Left lung (tissue), 10 donors: ENCODE data around the gene GPR42. TPM values are rescaled to one million over a fixed set of nuclear protein-coding genes. Genes with fewer than 3 reads are reported as not detected.

Source experiments
- ATAC-seq: fragments of 200-7000 bp; cut with Tn5 transposase; one replicate; pipeline ENCODE4 v1.9.1; 2020; ENCODE audit warnings: moderate library complexity
- DNase-seq, 4 donors: peaks; one replicate each; pipeline ENCODE4 v3.0.0-alpha.2; 2013 to 2020
- H3K27ac ChIP-seq, 2 donors: fragments of 200-600 bp; sonication (generic) in 1 of 2; one replicate each; pipeline versions ENCODE4 v1.5.0 to v1.8.0; 2020 to 2021
- H3K27me3 ChIP-seq, 2 donors: fragments of 200-600 bp; sonication (generic) in 1 of 2; one replicate each; pipeline versions ENCODE4 v1.5.0 to v1.8.0; 2020 to 2021
- H3K36me3 ChIP-seq, 2 donors: fragments of 200-600 bp; sonication (generic) in 1 of 2; one replicate each; pipeline versions ENCODE4 v1.5.0 to v1.8.0; 2020 to 2021
- H3K4me1 ChIP-seq, 2 donors: fragments of 200-600 bp; one replicate each; pipeline ENCODE4 v1.8.0; 2021
- H3K4me3 ChIP-seq, 2 donors: fragments of 200-600 bp; sonication (generic) in 1 of 2; one replicate each; pipeline versions ENCODE4 v1.5.0 to v1.8.0; 2020 to 2021; ENCODE audit warnings: mild to moderate bottlenecking in 1 of 2
- H3K9me3 ChIP-seq, 2 donors: fragments of 200-600 bp; sonication (generic) in 1 of 2; one replicate each; pipeline versions ENCODE4 v1.5.0 to v1.8.0; 2020 to 2021
- CTCF ChIP-seq, 2 donors: fragments of 200-600 bp; sonication (generic) in 1 of 2; IDR thresholded peaks; one replicate each; pipeline versions ENCODE4 v1.5.0 to v1.8.0; 2021; ENCODE audit warnings: antibody characterized with exemption in 2 of 2
- intact Hi-C, 2 donors: fragments of 100-400 bp; cut with DNase I; formaldehyde crosslinking; loops; one replicate each; pipeline versions ENCODE4 v1.11.2 to v1.14.2; 2022
- polyA plus RNA-seq, 6 donors: library from polyadenylated mRNA; unstranded; fragments of 120-200 nt; gene quantifications; one replicate each; pipeline ENCODE4 v1.2.1, GENCODE V29; 2013; ENCODE audit not compliant: insufficient read length in 6 of 6
- total RNA-seq, 2 donors: library from RNA; stranded (reverse); fragmentation: NEBNext Ultra II Directional; extraction: Animal tissue kit (Norgen Biotek cat#: 25700); gene quantifications; one replicate each; pipeline ENCODE4 v1.2.1, GENCODE V29; 2021
- donor health status: DM: no; HTN: yes; CAD: no.
- donor health status: DM: no; HTN: no; CAD: no.

GPR42 gene
- total and polyA plus RNA-seq, 8 donors: 0.11 to 0.24 (median 0.14) TPM; not detected in 5

- no peak for ATAC-seq
These were observed 39.6 kb downstream of the GPR42 start for GRCh38 chr19:35410487-35410886.

GRCh38 chr19:35414442-35414841, 43.6 kb downstream of the GPR42 start:
- intact Hi-C loops: no loop called here
- no peak for ATAC-seq
- no peaks in the 10 kb centered on the region for H3K9me3 ChIP-seq
- no peak overlapping the region for H3K4me3 ChIP-seq
- H3K27ac ChIP-seq: no peak overlapping the region
- TF ChIP-seq CTCF (IDR thresholded peaks at IDR 0.05): no peak
- H3K27me3 ChIP-seq: peaks cover 0 to 46% of the 10 kb centered on the region in 2 donors
- DNase-seq: no peak
- H3K36me3 ChIP-seq: no peaks in the 10 kb centered on the region
- no peaks in the 10 kb centered on the region for H3K4me1 ChIP-seq

More at GRCh38 chr19:35410487-35410886, 39.6 kb downstream of the GPR42 start:
- H3K27me3 ChIP-seq: peaks cover 0 to 39% of the 10 kb centered on the region in 2 donors
- H3K27ac ChIP-seq: no peak overlapping the region
- no peak for TF ChIP-seq CTCF (IDR thresholded peaks at IDR 0.05)
- H3K4me3 ChIP-seq: no peak overlapping the region
- no peak for DNase-seq
- H3K9me3 ChIP-seq: no peaks in the 10 kb centered on the region
- no peaks in the 10 kb centered on the region for H3K36me3 ChIP-seq
- intact Hi-C loops: no loop called here
- H3K4me1 ChIP-seq: no peaks in the 10 kb centered on the region

GRCh38 chr19:35416331-35416730, 45.5 kb downstream of the GPR42 start:
- H3K27me3 ChIP-seq: peaks cover 0 to 46% of the 10 kb centered on the region in 2 donors
- intact Hi-C loops: no loop called here
- no peak for DNase-seq
- no peaks in the 10 kb centered on the region for H3K36me3 ChIP-seq
- H3K9me3 ChIP-seq: no peaks in the 10 kb centered on the region
- no peak overlapping the region for H3K4me3 ChIP-seq
- no peak for TF ChIP-seq CTCF (IDR thresholded peaks at IDR 0.05)
- ATAC-seq: no peak
- no peak overlapping the region for H3K27ac ChIP-seq
- peaks cover 0 to 13% of the 10 kb centered on the region in 2 donors for H3K4me1 ChIP-seq

- DNase-seq (no peak), ATAC-seq (no peak)
- intact Hi-C loops: no loop called here
- H3K4me3 ChIP-seq: no peak overlapping the region
- H3K4me1 ChIP-seq: peaks cover 0 to 13% of the 10 kb centered on the region in 2 donors
- TF ChIP-seq CTCF (IDR thresholded peaks at IDR 0.05): no peak
- no peaks in the 10 kb centered on the region for H3K9me3 ChIP-seq
- H3K27ac ChIP-seq: no peak overlapping the region
- H3K27me3 ChIP-seq: peaks cover 0 to 42% of the 10 kb centered on the region in 2 donors
- H3K36me3 ChIP-seq: no peaks in the 10 kb centered on the region
These were observed 46.4 kb downstream of the GPR42 start for GRCh38 chr19:35417278-35417677.

GRCh38 chr19:35417713-35418534, 47.1 kb downstream of the GPR42 start:
- H3K4me1 ChIP-seq: peaks cover 0 to 13% of the 10 kb centered on the region in 2 donors
- ATAC-seq: no peak
- H3K27me3 ChIP-seq: peaks cover 0 to 37% of the 10 kb centered on the region in 2 donors
- H3K9me3 ChIP-seq: no peaks in the 10 kb centered on the region
- intact Hi-C loops: no loop called here
- H3K27ac ChIP-seq: no peak overlapping the region
- DNase-seq: no peak
- H3K4me3 ChIP-seq: no peak overlapping the region
- no peaks in the 10 kb centered on the region for H3K36me3 ChIP-seq
- no peak for TF ChIP-seq CTCF (IDR thresholded peaks at IDR 0.05)
